ENCODE data around the gene ZNF627. TPM values are rescaled to one million over a fixed set of nuclear protein-coding genes. Genes with fewer than 3 reads are reported as not detected.
A peak's percentile ranks its signal among the peaks of the same experiment; 100 is the strongest.
"Not testable (repeated sequence)": the region's sequence is repeated elsewhere in the genome, so short reads cannot be mapped to it uniquely, and the experiment has no call there.

Gene ZNF627
- total RNA-seq, 1 donor from 2014 or later: 29.2 TPM

DNA sequence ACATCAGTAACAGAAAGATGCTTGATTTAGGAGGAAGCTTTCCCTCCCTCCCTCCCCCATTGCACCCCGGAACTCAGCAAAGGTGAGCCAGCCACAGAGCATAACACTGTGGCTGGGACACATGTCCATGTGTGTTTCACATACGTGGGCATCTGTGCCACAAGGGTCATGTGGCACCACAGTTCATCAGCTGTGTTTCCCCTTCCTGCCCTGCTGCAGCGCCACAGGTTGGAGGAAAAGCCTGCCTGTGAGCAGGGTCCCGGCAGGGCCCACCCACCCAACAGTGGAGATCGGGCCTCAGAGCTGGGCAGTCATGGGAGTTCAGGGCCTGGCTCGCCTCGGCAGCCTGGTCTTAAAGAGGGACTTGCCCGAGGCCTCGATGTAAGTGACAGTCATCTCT lies 22.6 kb upstream of the ZNF627 start:
- DNase-seq: no peak

DNA sequence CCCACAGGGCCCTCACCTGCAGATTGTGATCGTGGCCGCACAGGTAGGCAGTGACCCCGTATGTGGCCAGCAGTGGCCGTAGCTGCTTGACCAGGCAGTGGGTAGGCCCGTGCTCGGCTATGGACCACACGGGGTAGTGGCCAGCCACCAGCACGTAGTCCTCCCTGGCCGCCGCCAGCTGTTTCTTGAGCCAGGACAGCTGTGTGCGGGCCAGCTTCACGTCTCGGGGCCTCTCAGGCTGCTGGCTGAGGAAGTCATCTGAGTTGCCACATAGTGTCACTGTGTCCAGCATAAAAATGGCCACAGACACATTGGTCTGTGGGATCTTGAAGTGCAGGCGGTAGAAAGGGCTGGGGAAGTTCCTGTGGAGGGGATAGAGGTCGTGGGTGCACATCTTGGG lies 21.1 kb upstream of the ZNF627 start:
- no peak for DNase-seq

- no peak for DNase-seq
Measured at GRCh38 chr19:11577451-11578257, 19.6 kb upstream of the ZNF627 start, which contains the start of gene ACP5. ACP5 (minus strand) TSS chr19:11577645; CDS start chr19:11577317, 328 bp downstream.

- DNase-seq: no peak
Measured at GRCh38 chr19:11578258-11579142, 18.8 kb upstream of the ZNF627 start.

- no peak for DNase-seq
Measured at GRCh38 chr19:11580116-11580515, 17.2 kb upstream of the ZNF627 start.

GRCh38 chr19:11581740-11582139 lies 15.5 kb upstream of the ZNF627 start:
- DNase-seq: no peak

GRCh38 chr19:11586331-11586730 lies 11.0 kb upstream of the ZNF627 start:
- no peak for DNase-seq

GRCh38 chr19:11587302-11587974 lies 9.8 kb upstream of the ZNF627 start:
- peak; percentile 30 for DNase-seq

DNA sequence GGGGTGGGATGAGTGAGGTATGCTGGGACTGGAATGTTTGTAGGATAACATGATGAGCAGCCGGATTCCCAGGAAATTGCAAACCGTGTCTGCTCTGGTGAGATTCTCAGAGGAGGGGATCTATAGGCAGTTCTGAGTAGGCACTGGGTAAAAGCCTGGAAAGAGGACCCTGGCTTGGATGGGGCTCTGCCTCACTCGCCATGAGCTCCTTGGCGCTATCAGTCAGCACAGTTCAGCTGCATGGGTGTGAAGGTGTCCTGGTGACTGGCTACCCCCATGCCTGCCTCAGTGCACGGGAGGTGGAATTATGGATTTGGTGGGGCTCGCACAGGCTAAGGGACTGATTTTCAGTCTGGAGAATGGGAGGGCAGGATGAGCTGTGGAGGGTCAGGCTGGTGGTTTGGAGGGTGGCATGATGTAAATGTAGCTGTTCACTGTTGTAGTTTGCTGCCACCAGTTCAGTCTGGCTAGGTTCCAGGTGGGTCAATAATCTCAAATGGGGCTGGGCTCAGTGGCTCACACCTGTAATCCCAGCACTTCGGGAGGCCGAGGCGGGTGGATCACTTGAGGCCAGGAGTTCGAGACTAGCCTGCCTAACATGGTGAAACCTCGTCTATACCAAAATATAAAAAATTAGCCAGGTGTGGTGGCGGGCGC lies 9.2 kb upstream of the ZNF627 start:
- no peak for DNase-seq

GRCh38 chr19:11594084-11594483 lies 3.2 kb upstream of the ZNF627 start:
- no peak for DNase-seq

DNA sequence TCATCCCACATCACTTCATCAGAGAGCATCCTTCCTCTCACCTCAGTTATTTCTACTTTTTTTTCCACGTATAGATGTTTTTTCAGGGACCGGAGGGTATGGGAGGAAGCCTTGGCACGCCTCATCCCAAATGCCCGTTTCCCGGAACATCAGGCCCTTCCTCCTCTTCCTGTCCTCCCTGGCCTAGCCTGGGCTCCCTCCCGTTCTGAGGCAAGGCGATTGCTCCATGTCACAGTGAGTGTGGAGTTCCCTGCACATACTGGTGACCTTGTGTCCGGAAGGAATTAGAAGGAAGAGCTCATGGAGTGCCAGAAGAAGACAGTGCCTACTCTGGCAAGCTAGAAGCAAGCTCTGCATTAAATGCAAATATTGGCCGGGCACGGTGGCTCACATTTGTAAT lies 1.1 kb upstream of the ZNF627 start:
- no peak for DNase-seq

DNA sequence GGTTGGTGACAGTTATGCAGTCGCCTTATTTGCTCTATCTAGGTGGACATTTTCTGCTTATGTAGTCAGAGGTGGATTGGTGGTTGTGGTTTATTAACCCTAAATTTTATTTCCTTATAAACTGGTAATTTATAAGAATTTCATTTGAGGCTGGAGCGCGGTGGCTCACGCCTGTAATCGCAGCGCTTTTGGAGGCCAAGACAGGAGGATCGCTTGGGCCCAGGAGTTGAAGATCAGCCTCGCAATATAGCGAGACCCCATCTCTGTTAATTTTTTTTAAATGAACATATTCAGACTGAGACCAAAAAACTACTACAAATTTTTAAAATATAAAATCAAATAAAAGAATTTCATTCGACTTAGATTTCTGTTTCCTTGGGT lies 810 bp downstream of the ZNF627 start:
- no peak for DNase-seq

DNA sequence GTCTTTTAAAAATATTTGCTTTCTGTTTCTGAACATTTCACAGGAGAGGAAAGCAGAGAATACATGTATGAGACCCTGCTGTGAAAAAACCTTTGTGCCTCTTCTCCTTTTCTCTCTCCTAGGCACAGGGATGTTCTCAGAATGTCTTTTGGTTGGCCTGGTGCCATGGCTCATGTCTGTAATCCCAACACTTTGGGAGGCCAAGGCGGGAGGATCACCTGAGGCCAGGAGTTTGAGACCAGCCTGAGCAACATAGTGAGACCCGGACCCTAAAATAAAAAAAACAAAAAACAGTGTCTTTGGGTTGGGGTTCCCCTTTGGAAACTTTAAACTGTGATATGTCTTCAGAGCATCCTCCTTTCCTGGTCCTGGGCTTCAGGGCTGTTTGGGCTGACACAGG lies 1.5 kb downstream of the ZNF627 start:
- no peak for DNase-seq

- not testable (repeated sequence) for DNase-seq
Measured at GRCh38 chr19:11599704-11600103, 2.4 kb downstream of the ZNF627 start.

- no peak for DNase-seq
Measured at GRCh38 chr19:11606484-11606883, 9.2 kb downstream of the ZNF627 start.

DNA sequence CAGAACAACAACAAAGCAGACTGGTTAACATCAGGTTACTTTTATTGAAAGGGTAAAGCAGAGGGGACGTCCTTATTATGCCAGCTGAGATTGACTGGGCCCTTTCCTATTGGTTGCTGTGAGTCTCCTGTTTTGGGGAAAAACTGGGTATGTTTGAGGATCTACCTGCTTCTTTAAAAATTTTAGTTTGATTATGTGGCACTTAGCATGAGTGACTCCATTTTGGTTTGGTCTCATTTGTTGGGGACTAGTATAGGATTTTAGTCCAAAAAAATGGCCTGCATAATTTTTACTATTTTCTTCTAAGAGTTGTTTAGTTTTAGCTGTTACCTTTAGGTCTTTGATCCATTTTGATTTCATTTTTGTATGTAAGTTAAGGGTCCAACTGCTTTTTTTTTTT lies 14.4 kb downstream of the ZNF627 start:
- no peak for DNase-seq

GRCh38 chr19:11612816-11613511 lies 15.7 kb downstream of the ZNF627 start:
- no peak for DNase-seq

GRCh38 chr19:11617180-11618062 lies 20.1 kb downstream of the ZNF627 start:
- no peak for DNase-seq

DNA sequence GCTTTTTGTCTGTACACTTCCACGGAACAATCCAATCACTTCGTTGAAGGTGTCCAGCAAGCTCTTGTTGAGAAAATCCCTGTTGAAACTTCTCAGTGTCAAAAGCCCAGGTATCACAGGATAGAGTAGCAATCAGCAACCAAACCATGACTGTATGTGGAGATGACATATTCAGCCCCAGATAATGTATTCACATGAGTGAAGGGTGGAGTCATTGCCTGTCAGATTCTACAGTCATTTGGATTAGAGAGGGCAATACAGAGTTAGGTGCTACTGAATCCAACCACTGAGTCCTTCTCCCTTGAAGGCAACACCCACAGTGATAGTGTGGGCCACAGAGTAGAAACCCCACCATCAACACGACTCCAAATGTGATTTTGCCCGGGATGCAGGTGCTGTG lies 23.3 kb downstream of the ZNF627 start:
- DNase-seq: no peak

GRCh38 chr19:11622401-11622800 lies 25.1 kb downstream of the ZNF627 start:
- not testable (repeated sequence) for DNase-seq

GRCh38 chr19:11624069-11624463 lies 26.8 kb downstream of the ZNF627 start:
- DNase-seq: no peak

Measured in skin of body (tissue), 2 donors.